ENCODE measurements around the gene HLCS.

Gene HLCS

DNA sequence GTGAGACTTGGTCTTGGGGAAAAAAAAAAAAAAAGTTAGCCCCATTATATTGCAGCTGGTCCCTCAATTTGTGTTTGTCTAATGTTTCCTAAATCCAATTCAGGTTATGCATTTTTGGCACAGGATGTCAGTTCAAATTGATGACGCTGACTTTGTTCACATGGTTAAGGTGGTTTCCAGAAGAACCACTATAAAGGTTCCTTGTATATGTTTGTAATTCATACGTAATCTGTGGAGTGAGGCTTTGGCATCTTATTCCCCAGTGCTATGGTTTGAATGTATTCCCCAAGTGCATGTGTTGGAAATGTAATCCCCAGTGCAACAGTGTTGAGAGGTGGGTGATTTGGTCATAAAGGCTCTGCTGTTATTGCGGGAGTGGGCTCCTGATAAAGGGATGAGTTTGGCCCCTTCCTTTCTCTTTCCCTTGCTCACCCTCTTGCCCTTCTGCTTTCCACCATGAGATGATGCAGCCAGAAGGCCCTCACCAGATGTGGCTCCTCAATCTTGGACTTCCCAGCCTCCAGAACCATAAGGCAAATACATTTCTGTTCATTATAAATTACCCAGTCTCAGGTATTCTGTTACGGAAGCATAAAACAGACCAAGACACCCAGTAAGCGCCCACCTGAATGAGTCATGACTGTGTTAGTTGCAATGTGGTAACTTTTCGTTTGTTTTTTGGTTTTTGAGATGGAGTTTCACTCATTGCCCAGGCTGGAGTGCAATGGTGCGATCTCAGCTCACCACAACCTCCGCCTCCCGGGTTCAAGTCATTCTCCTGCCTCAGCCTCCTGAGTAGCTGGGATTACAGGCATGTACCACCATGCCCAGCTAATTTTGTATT lies 19.5 kb upstream of the HLCS start:
- no peak for DNase-seq (ENCODE audit: low read depth in 1 of 2, low spot score in 1 of 2)

DNA sequence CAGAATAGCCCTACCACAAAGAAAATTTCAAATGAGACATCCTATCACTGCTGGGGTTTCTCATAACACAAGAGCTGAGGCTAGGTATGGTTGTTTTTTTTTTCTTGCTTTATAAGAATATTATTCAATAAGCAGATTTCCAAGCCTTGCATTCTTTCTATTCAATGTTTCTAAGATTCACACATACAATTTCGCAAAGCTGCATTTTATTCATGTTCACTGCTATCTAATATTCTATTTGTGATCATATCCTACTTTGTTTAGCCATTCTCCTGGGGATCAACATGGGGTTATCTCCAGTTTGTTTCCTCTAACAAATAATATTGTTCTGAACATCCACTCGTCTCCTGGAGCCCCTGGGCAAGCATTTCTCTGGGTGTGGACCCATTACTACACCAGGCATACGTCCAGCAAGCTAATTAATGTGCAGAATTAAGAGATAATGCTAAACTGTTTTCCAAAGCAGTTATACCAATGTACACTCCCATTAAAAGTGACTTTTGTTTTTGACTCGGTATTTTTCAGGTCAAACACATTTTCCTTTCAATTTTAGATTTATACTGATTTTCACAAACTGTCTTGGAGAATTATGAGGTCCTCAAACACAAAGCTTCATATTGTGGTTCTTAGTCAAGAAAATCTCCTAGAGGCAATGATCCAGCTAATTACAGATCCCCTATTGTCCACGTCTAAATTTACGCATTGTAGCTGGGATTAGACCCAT lies 15.7 kb upstream of the HLCS start:
- DNase-seq (ENCODE audit: low read depth in 1 of 2, low spot score in 1 of 2): no peak

DNA sequence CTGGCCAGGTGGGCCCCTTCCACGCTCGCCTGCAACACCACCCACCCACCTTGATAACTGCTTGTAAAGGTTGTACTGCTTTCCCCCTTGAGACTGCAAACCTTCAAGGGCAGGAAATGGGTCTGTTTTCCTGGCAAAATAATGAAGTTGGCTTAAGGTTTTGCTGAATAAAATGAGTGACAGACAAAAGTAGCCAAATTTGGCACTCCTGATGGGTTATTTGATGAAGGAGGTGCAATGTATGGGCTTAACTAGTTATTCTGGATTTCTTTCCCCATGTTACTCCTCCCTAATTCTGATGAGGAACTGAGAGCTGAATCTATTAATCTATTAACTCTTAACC lies 14.6 kb upstream of the HLCS start:
- no peak for DNase-seq (ENCODE audit: low read depth in 1 of 2, low spot score in 1 of 2)

DNA sequence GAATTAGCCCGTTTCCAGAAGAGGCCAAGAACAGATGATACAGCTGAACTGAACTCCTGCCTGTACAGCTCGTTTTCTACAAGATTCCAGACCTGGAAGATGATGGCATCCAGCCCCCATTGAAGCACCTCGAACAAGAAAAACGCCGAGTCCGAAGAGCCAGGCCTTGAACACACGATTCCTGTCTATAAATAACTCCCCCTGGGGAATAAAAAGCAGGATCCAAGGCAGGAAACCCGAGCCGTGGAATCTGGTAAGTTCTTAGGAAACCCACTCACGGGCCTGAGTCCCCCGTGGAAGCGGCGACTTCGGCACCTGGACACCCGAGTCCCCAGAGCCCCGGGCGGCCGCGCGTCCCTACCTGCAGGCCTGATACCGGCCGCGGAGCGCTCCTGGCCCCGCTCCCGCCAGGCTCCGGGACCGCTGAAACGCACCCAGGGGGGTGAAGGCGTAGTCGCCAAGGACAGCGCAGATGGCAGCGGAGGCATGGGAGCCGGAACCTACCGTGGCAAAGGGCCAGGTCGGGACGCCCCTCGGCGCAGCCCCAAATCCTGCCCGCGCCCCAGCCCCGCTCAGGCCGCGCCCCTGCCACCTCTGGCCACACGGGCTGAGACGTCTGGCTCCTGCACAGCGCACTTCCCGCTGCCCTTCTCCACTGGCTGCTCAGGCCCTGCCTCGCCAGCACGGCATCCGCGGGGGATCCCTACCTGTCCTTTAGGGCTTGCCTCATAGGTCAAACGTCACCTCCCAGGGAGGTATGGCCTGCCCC lies 14.0 kb upstream of the HLCS start:
- DNase-seq (ENCODE audit: low read depth in 1 of 2, low spot score in 1 of 2): no peak

DNA sequence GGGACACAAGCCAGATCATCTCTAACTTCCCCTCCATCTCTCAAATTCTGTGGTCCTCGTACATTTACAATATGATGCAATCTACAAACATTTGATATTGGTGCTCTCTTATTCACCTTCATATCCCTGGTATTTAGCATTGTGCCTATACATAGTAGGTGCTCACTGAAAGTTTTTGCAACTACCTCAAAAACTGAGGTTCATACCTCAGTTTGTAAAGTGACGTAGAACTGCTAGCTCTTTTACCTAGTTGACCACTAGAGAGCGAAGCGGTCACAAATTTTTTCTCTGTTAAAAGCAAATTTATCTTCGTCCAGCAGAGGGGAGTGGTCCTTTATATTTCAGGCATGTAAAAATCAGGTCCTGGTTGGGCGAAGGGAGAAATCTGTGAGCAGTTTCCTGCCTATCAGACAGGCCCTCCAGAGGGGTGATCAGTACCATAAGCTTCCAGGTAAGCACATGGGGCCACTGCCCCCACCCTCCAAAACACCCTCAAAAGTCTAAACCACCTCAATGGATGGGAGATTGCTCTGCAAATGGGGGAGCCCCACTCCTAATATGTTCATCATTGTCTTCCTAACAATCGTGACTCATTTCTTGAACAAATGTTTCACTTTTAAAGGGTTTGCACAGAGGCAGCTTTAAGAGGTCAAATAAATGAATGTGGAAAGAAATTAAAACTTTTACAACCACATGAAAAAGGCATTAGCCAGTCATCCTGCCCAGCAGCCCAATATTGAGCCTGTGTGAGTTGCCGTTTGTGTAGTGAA lies 10.6 kb upstream of the HLCS start:
- no peak for DNase-seq (ENCODE audit: low read depth in 1 of 2, low spot score in 1 of 2)

DNA sequence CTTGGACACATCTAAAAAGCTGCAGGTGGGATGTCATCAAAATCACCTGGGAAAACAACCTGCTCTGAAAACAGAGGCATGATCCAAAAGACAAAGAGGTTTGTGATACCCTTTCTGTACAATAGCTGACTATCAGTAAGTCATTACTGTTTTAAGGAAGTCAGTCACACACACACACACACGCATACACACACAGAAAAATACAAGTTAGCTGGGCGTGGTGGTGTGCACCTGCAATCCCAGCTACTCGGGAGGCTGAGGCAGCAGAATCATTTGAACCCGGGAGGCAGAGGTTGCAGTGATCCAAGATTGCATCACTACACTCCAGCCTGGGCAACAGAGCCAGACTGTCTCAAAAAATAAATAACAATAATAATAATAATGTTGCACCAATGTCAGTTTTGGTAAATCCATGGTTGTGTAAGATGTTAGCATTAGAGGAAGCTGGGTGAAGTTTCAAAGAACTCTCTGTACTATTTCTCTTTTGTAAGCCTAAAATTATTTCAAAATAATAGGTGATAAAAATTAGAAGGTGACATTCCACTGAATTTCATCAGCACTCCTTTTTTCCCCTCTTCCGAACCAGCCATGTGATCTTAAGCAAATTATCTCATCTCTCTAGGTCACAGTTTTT lies 9.9 kb upstream of the HLCS start:
- DNase-seq (ENCODE audit: low read depth in 1 of 2, low spot score in 1 of 2): no peak

DNA sequence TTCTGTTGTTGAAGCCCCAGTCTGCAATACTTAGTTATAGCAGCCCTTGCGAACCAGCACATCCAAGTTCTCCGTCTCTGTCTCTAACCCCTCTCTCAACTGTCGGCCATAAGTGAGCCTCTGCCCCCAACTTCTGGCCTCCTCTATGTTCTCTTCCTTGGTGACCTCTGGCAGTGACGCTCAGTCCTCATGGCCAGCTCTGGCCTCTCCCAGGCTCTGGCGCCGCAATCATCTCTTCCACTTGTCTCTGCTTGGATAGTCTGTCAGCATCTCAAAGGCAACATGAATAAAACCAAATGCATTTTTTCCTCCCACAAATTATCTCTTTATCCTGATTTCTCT lies 8.4 kb upstream of the HLCS start:
- DNase-seq (ENCODE audit: low read depth in 1 of 2, low spot score in 1 of 2): no peak

DNA sequence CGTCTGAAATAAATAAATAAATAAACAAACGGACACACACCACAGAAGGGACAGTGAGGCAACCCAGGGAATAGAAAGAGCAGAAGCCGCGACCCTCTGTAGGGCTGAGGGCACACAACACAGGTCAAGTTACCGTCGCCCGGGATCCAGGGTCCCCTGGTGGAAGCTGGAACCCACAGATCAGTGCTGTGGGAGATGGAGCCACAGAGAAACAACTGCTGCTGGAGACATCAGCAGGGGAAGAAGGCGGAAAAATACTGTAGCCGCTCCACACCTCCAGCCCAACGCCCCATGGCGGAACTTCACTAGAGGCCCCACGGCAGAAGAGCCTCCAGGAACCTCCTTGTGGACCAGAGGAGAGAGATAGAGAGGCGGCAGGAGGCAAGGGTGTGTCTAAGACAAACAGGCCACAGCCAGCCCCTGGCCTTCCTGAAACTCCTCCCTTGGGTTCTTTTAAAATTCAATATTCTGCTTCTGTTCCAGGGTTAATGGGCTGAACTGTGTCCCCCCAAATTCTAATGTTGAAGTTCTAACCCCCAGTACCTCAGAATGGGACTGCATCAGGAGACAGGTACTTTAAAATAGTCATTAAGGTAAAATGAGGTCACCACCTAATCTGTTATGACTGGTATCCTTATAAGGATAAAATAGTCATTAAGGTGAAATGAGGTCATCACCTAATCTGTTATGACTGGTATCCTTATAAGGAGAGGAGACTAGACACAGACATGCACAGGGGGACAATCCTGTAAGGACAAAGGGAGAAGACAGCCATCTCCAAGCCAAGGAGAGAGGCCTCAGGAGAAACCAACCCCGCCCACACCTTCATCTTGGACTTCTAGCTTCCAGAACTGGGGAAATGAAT lies 7.7 kb upstream of the HLCS start:
- DNase-seq (ENCODE audit: low read depth in 1 of 2, low spot score in 1 of 2): no peak

DNA sequence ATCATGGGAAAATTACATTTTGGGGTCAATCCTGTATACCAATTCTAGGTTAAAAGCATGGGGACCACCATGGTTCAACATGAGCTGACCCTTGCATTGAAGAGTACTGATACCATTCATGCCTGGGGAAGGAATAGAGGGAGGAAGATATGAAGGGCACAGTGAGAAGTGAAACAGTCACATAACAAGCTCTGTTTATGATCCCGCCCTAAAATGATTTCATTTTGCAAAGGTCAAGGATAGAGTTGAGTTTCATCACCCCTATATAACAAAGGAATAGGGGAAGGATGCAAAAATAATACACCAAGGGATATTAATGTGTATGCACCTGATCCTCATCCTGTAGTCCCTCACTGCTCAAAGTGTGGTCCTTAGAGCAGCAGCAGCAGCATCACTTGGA lies 2.5 kb upstream of the HLCS start:
- DNase-seq (ENCODE audit: low read depth in 1 of 2, low spot score in 1 of 2): no peak

DNA sequence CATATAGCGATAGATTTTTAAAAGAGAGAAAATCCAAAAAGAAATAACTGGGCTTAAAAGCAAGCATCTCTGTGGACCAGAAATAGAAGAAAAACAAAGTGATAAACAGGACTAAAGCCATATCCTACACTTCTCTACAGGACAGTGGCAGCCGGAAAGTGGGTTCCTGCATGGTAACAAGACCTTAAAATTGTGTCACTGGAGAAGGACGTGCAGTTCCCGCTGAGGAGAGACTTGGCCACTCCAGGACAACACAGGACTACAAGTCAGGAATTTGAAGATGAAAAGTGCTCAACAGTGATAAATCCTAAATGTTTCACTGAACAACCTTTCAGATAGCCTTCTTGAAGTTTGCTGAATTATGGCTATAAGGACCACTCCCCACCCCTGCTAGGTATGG lies 1.9 kb upstream of the HLCS start:
- no peak for DNase-seq (ENCODE audit: low read depth in 1 of 2, low spot score in 1 of 2)

DNA sequence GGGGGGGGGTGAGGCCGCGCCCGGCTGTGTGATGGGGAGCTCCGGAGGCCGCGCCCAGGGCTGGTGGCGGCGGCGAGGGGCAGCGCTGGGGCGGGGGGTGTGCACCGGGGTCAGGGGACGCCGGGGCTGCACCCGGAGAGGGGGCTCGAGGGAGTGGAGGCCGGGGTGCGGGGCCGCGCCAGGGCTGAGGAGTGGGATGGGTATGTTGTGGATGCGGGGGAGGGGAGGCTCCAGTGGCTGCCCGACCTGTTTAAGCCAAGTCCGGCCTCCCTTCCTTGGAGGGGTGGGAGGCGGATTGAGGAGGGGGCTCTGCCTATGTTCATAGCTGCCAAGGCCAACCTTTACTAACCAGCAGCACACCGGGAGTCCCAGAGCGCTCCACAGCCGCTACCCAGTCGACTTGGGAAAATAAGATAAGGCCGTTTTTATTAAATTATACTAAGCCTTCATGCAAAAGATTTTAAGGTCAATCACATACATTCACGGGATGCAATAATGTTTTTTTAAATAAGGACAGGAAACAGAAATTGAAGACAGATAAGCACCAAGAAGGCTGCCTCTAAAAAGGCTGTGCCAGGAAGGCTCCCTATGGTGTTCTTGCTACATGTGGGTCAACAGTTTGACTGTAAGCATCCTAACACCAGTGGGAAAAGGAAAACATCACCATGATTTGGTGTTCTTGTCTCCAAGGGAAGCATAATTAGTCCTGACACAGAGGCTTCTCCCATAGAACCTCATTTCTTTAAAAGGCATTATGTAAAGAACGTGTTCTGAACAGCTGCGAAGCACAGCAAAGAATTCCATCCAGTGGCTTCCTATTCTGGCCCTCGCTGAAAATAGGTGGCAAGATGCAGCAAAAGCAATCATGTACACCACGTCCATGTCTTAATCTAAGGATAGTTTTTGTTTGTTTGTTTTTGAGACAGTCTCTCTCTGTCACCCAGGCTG lies 626 bp upstream of the HLCS start:
- DNase-seq (ENCODE audit: low read depth in 1 of 2, low spot score in 1 of 2): no peak

DNA sequence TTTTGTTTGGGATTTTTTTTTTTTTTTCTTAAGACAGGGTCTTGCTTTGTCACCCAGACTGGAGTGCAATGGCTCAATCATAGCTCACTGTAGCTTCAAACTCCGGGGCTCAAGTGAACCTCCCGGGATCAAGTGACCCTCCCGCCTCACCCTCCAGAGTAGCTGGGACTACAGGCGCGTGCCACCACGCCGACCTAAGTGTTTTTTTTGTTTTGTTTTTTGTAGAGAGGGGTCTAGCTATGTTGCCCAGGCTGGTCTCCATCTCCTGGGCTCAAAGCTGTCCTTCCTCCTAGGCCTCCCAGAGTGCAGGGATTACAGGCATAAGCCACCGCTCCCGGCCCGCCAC lies 776 bp downstream of the HLCS start:
- DNase-seq (ENCODE audit: low read depth in 1 of 2, low spot score in 1 of 2): no peak

DNA sequence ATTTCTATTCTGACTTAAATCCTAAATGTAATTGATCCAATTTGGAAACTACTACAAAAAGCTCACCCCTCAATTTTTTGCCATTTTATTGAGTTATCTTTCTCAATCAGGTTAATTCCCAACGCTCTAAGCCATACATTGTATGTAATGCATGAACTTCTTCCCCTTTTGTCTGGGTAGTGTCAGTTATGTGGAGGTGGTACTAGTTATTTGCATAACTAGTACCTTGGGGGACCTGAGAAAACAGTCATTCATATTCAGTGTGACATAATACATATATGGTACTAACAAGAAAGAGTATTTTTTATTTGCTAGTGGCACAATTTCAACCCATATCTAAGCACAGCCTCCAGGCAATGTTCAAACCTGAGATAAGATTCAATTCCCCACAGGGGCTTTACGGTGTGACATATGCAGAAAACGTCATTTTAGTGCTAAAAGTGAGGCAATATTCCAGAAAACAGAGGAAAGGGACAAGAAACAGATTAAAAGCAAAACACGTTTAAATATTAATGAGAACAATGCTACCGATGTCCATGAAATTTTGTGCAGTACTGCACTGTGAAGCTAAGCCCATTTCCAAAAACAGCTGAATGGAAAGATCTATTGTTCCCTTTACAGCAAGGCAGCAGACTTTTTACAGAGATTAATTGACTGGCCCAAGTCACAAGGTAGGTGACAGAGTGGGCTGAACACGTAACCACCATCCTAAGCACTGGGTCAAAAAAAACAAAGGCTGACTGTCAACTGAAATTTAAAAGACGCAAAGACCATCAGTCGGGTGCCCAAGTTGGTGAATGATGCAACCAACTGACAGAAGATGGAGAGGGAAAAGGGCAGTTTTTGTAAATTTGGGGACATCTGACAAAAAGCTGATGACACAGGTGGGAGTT lies 1.4 kb downstream of the HLCS start:
- no peak for DNase-seq (ENCODE audit: low read depth in 1 of 2, low spot score in 1 of 2)

DNA sequence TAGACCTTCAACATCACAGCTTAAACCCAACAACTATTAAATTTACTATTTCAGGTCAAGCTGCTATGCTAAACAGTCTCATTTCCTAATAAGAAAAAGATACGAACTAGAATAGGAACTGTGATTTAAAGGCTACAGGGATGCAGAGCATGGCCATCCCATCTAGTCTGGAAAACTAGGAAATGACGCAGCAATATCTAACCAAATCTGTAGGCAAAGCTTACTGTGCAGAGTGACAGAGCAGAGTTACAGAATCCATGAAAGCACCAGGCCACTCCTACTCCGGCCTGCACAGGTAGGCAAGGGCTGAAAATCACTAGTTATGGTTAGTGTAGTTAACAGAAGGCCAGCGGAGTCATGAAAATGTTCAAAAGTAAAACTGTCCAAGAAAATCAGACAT lies 2.1 kb downstream of the HLCS start:
- no peak for DNase-seq (ENCODE audit: low read depth in 1 of 2, low spot score in 1 of 2)

DNA sequence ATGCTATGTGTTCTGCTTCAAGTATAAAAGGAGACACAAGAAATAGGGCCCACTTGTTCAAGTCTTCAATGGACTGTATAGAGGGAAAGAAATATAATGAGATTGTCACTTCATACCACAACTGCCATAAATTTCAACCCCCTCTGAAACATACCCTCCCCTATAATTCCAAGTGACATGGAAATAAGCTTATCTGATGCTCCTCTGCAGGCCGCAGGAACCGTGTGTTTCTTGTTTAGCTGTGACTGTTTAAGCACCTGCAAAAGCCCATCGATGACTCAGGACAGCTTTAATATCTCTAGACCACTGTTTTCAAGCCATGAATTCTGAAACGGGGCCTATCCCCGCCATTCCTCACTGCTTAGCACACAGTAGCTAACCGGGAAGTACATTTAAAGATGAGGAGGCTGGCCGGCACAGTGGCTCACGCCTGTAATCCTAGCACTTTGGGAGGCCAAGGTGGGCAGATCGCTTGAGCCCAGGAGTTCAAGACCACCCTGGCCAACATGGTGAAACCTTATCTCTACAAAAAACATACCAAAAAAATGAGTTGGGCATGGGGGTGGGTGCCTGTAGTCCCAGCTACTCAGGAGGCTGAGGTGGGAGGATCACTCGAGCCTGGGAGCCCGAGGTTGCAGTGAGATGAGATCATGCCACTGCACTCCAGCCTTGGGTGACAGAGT lies 4.2 kb downstream of the HLCS start:
- DNase-seq (ENCODE audit: low read depth in 1 of 2, low spot score in 1 of 2): no peak

DNA sequence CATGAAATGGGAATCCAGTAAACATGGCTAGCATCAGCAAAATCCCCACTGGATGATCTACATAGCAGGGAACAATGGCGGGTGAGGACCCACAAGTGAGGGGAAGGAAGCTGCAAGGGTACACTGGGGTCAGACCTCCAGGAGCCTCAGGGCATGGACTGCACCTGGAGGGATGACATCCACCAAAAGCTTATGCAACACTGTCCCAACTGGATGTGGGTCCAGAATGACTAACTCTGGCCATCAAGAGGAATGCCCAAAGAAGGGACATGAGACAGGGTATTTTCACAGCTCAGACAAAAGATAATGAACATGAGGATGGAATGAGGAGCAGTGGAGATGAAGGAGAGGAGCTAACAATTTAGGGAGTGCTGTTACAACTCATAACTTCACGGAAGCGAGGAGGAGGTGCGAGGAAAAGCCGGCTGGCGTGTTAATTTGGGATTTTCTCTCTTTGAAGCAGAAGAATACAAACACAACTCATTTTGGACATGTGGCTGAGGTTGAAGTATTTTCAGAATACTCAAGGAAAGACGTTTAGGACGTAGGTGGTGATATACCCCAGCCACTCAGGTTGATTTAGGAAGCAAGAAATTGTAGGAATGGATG lies 5.7 kb downstream of the HLCS start:
- DNase-seq (ENCODE audit: low read depth in 1 of 2, low spot score in 1 of 2): no peak
